GM19372 (cell line): ENCODE data around the gene EIF3K.

Experiments
- ATAC-seq: cut with Tn5 transposase; IDR thresholded peaks from one replicate; pipeline ENCODE4 v1.9.1; 2021; ENCODE audit warnings: mild to moderate bottlenecking, low read depth, moderate library complexity; ENCODE audit not compliant: unreplicated experiment

The EIF3K gene

DNA sequence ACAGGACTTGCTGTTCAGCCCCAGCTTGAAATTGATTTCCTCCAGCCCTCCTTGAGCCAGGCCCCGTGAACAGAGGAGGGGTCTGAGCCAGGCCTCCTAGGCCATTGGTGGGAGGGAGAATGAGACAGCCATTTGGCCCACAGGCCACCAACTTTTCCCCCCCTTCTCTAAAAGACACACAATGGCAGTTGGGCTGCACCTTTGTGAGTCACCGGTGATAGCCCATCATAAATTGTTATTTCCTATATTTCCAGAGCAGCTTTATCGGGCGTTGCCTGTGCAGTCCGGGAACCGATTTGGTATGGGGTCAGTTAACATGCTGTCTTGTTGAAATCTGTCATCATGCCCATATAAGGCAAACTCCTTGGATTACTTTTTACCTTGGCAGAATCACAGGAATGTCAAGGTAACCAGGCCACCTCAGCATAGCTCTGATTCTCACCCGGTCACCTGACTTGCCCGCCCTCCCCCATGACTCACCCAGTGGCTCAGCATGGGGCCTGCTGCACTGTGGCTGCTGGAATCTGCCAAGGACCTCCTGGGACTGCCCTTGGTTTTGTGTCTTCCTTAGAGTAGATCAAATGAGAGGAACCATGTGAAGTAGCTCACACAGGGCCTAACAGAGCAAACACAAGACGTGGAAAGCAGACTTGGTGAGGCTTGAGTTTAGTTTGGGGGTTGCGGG, 64.5 kb downstream of the EIF3K start:
- ATAC-seq: no peak

- ATAC-seq: no peak
Observed at GRCh38 chr19:38684078-38684861, 65.3 kb downstream of the EIF3K start.

- no peak for ATAC-seq
Observed at GRCh38 chr19:38684862-38685665, 66.1 kb downstream of the EIF3K start.

DNA sequence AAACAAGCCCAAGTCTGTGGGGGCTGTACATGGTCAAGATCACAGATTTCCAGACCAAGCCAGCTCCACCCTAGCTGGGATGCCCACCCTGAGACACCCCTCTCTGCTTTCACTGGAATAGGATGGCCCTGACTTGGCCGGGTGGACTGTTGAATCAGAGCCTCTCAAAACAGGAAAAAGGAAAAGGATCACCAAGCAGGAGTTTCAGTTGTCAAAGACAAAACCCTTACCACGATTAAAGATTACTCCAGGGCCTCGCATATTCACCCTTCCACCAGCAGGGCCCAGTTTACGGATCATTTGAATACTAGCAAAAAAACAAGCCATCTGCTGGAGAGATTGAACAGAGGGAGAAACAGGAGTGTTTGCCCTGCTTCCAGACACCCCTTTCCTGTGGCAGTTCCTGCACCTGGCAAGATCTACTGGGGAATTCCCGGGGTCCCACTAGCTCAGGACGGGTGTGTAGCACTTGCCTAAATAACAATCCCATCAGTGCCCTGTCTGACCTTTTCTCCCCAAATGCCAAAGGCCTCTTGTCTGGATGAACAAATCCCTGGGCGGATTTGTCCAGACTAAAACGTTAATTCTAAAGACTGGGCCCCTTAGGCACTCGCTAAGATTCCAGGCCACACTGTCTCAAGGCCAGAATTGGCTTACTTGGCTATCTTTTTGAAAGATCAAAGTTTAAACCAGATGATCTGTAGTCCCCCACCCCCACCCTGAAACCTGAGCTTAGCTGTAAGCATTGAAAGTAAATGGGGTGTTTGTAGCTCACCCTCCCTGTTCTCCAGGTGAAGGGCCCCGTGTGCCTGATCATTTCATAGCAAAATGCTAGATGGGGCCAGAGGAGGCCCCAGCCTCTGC, 66.9 kb downstream of the EIF3K start:
- ATAC-seq: no peak

- no peak for ATAC-seq
Observed at GRCh38 chr19:38686530-38686888, 67.5 kb downstream of the EIF3K start.
